ENCODE results near the gene SERF2. TPM values are rescaled to one million over a fixed set of nuclear protein-coding genes. Genes with fewer than 3 reads are reported as not detected.

The SERF2 gene
- total and polyA plus RNA-seq, 2 of the 13 experiments (the other 11 are each of a cell fraction or from before 2014, with no cell fraction given): 811 to 1,257 TPM

DNA sequence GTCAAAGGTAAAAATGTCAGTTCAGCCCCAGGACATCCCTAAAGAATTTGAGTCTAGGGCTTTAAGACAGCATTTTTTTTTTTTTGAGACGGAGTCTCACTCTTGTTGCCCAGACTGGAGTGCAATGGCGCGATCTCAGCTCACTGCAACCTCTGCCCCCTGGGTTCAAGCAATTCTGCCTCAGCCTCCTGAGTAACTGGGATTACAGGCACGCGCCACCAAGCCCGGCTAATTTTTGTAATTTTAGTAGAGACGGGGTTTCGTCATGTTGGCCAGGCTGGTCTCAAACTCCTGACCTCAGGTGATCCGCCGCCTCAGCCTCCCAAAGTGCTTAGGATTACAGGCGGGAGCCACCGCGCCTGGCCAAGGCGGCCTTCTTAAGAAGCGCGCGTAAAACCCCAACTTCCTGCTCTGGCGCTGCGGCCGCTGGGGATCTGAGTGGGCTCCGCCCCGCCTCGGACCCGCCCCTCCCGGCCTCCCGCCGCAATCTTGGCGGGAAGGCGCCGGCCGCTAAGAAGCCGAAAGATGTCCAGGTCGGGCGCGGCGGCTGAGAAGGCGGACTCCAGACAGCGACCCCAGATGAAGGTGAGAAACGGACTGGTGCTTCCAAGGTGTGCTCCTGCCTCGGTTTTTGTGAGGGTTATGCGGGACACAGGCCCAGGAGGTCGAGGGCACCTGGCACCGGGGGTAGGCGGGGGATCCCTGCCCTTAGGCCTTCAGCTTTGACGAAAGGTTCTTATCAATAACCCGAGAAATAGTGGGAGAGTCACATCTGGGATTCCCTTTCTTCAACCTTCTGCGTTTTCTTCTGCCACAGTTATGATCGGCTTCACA, 34.6 kb downstream of the SERF2 start, which contains the start of gene WDR76 (continued):
- TF ChIP-seq, protein P1, sequence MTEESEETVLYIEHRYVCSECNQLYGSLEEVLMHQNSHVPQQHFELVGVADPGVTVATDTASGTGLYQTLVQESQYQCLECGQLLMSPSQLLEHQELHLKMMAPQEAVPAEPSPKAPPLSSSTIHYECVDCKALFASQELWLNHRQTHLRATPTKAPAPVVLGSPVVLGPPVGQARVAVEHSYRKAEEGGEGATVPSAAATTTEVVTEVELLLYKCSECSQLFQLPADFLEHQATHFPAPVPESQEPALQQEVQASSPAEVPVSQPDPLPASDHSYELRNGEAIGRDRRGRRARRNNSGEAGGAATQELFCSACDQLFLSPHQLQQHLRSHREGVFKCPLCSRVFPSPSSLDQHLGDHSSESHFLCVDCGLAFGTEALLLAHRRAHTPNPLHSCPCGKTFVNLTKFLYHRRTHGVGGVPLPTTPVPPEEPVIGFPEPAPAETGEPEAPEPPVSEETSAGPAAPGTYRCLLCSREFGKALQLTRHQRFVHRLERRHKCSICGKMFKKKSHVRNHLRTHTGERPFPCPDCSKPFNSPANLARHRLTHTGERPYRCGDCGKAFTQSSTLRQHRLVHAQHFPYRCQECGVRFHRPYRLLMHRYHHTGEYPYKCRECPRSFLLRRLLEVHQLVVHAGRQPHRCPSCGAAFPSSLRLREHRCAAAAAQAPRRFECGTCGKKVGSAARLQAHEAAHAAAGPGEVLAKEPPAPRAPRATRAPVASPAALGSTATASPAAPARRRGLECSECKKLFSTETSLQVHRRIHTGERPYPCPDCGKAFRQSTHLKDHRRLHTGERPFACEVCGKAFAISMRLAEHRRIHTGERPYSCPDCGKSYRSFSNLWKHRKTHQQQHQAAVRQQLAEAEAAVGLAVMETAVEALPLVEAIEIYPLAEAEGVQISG (CRISPR knock-in tag; IDR thresholded peaks at IDR 0.05): peak; percentile 87
- TF ChIP-seq, protein P2, sequence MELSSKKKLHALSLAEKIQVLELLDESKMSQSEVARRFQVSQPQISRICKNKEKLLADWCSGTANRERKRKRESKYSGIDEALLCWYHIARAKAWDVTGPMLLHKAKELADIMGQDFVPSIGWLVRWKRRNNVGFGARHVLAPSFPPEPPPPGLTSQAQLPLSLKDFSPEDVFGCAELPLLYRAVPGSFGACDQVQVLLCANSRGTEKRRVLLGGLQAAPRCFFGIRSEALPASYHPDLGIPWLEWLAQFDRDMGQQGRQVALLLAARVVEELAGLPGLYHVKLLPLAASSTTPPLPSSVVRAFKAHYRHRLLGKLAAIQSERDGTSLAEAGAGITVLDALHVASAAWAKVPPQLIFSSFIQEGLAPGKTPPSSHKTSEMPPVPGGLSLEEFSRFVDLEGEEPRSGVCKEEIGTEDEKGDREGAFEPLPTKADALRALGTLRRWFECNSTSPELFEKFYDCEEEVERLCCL (CRISPR knock-in tag; IDR thresholded peaks at IDR 0.05; ENCODE audit: borderline replicate concordance): no peak
- TF ChIP-seq RAD51 (IDR thresholded peaks at IDR 0.05; ENCODE audit: borderline replicate concordance): no peak
- no peak for TF ChIP-seq ZNF766 (CRISPR knock-in tag; IDR thresholded peaks at IDR 0.05; ENCODE audit: borderline replicate concordance)
- TF ChIP-seq, protein P3, sequence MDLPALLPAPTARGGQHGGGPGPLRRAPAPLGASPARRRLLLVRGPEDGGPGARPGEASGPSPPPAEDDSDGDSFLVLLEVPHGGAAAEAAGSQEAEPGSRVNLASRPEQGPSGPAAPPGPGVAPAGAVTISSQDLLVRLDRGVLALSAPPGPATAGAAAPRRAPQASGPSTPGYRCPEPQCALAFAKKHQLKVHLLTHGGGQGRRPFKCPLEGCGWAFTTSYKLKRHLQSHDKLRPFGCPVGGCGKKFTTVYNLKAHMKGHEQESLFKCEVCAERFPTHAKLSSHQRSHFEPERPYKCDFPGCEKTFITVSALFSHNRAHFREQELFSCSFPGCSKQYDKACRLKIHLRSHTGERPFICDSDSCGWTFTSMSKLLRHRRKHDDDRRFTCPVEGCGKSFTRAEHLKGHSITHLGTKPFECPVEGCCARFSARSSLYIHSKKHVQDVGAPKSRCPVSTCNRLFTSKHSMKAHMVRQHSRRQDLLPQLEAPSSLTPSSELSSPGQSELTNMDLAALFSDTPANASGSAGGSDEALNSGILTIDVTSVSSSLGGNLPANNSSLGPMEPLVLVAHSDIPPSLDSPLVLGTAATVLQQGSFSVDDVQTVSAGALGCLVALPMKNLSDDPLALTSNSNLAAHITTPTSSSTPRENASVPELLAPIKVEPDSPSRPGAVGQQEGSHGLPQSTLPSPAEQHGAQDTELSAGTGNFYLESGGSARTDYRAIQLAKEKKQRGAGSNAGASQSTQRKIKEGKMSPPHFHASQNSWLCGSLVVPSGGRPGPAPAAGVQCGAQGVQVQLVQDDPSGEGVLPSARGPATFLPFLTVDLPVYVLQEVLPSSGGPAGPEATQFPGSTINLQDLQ (CRISPR knock-in tag; IDR thresholded peaks at IDR 0.05): no peak
- no peak for TF ChIP-seq EZH2 (conservative IDR thresholded peaks at IDR 0.05; ENCODE audit: low read depth, low read length)
- peak; percentile 20; the same call in 1 of the 2 replicates for TF ChIP-seq TBX2 (CRISPR knock-in tag; IDR thresholded peaks at IDR 0.05; ENCODE audit: borderline replicate concordance)
- no peak for TF ChIP-seq MEIS2 (CRISPR knock-in tag; IDR thresholded peaks at IDR 0.05)
- no peak for TF ChIP-seq ZNF776 (CRISPR knock-in tag; IDR thresholded peaks at IDR 0.05)
- no peak for TF ChIP-seq NFIC (IDR thresholded peaks at IDR 0.05; ENCODE audit: low read length)
- TF ChIP-seq ZNF430 (CRISPR knock-in tag; IDR thresholded peaks at IDR 0.05): no peak
- TF ChIP-seq, protein P4, sequence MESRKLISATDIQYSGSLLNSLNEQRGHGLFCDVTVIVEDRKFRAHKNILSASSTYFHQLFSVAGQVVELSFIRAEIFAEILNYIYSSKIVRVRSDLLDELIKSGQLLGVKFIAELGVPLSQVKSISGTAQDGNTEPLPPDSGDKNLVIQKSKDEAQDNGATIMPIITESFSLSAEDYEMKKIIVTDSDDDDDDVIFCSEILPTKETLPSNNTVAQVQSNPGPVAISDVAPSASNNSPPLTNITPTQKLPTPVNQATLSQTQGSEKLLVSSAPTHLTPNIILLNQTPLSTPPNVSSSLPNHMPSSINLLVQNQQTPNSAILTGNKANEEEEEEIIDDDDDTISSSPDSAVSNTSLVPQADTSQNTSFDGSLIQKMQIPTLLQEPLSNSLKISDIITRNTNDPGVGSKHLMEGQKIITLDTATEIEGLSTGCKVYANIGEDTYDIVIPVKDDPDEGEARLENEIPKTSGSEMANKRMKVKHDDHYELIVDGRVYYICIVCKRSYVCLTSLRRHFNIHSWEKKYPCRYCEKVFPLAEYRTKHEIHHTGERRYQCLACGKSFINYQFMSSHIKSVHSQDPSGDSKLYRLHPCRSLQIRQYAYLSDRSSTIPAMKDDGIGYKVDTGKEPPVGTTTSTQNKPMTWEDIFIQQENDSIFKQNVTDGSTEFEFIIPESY (CRISPR knock-in tag; IDR thresholded peaks at IDR 0.05): no peak
- no peak for TF ChIP-seq RFXANK (CRISPR knock-in tag; IDR thresholded peaks at IDR 0.05)
- no peak for TF ChIP-seq CC2D1A (CRISPR knock-in tag; IDR thresholded peaks at IDR 0.05)
- no peak for TF ChIP-seq NCOR1 (IDR thresholded peaks at IDR 0.05; ENCODE audit: borderline replicate concordance, low read length)
- TF ChIP-seq, protein P5, sequence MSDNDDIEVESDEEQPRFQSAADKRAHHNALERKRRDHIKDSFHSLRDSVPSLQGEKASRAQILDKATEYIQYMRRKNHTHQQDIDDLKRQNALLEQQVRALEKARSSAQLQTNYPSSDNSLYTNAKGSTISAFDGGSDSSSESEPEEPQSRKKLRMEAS (IDR thresholded peaks at IDR 0.05): no peak
- no peak for TF ChIP-seq SMYD3 (CRISPR knock-in tag; IDR thresholded peaks at IDR 0.05)
- TF ChIP-seq HOXA9 (CRISPR knock-in tag; IDR thresholded peaks at IDR 0.05; ENCODE audit: borderline replicate concordance): no peak
- TF ChIP-seq, protein P6, sequence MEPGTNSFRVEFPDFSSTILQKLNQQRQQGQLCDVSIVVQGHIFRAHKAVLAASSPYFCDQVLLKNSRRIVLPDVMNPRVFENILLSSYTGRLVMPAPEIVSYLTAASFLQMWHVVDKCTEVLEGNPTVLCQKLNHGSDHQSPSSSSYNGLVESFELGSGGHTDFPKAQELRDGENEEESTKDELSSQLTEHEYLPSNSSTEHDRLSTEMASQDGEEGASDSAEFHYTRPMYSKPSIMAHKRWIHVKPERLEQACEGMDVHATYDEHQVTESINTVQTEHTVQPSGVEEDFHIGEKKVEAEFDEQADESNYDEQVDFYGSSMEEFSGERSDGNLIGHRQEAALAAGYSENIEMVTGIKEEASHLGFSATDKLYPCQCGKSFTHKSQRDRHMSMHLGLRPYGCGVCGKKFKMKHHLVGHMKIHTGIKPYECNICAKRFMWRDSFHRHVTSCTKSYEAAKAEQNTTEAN (CRISPR knock-in tag; conservative IDR thresholded peaks at IDR 0.05): no peak

All from HepG2 (cell line).